ENCODE data around the gene NAA25. TPM values are rescaled to one million over a fixed set of nuclear protein-coding genes. Genes with fewer than 3 reads are reported as not detected.

Gene NAA25
- total and polyA plus RNA-seq, 9 of the 15 experiments (the other 6 are each of a cell fraction or from before 2014, with no cell fraction given) = 26.6 to 59.6 (median 48.9) TPM

- POLR2A ChIA-PET = interaction anchor here (0.6 to 2.4 kb wide), 6 partner anchors 9 to 473 kb away, joined by 3 to 8 read pairs (median 3); no protein-coding TSS in a partner anchor
- CTCF ChIA-PET (ENCODE audit: low intra/inter-chr PET ratio) = no interaction called here
- TF ChIP-seq POLR2A (conservative IDR thresholded peaks at IDR 0.05) (no peak), PKNOX1 (IDR thresholded peaks at IDR 0.05) (no peak), SRF (CRISPR knock-in tag; IDR thresholded peaks at IDR 0.05) (no peak), EZH2 (IDR thresholded peaks at IDR 0.05; ENCODE audit: borderline replicate concordance, low read depth, low read length) (no peak), STAG1 (CRISPR knock-in tag; IDR thresholded peaks at IDR 0.05; ENCODE audit: borderline replicate concordance) (no peak), TAF7 (tag; IDR thresholded peaks at IDR 0.05) (peak; percentile 48; the same call in 1 of the 2 replicates), GMEB1 (CRISPR knock-in tag; IDR thresholded peaks at IDR 0.05) (no peak), ZNF589 (CRISPR knock-in tag; IDR thresholded peaks at IDR 0.05; ENCODE audit: low read depth) (no peak), TFE3 (CRISPR knock-in tag; IDR thresholded peaks at IDR 0.05) (no peak), SUPT5H (IDR thresholded peaks at IDR 0.05) (no peak), ZNF444 (CRISPR knock-in tag; IDR thresholded peaks at IDR 0.05) (no peak), SIN3A (IDR thresholded peaks at IDR 0.05; ENCODE audit: borderline replicate concordance in 2 of 2, control insufficient read depth in 1 of 2, low read depth in 2 of 2, low read length in 2 of 2) (no peak), MED1 (CRISPR knock-in tag; IDR thresholded peaks at IDR 0.05; ENCODE audit: borderline replicate concordance) (no peak), ESRRB (CRISPR knock-in tag; IDR thresholded peaks at IDR 0.05; ENCODE audit: borderline replicate concordance) (no peak), ILK (tag; IDR thresholded peaks at IDR 0.05; ENCODE audit: borderline replicate concordance, low read depth) (no peak)
These were observed 21.9 kb upstream of the NAA25 start for GRCh38 chr12:112130441-112130998.

More at GRCh38 chr12:112130441-112130998, 21.9 kb upstream of the NAA25 start:
- Histone ChIP-seq H3K27me3 (ENCODE audit: control insufficient read depth in 2 of 2, insufficient read depth in 2 of 2, low read length in 2 of 2) (no peaks in the 10 kb centered on the region), H3K9me3 (replicated peaks; ENCODE audit: control insufficient read depth, insufficient read depth, low read depth, low read length) (no peaks in the 10 kb centered on the region), H4K20me1 (replicated peaks; ENCODE audit: control insufficient read depth, insufficient read depth, low read length) (no peaks in the 10 kb centered on the region), H3K36me3 (ENCODE audit: control insufficient read depth, insufficient read depth, low read length) (peaks cover 30% of the 10 kb centered on the region), H3K9me1 (ENCODE audit: control insufficient read depth, insufficient read depth, low read length) (no peaks in the 10 kb centered on the region), H2AFZ (ENCODE audit: low read depth, low read length) (no peak overlapping the region), H3K27ac (ENCODE audit: extremely low read depth, low read depth, low read length) (peak overlapping the region; percentile 16; the same call in 2 of the 3 replicates), H3K79me2 (ENCODE audit: control insufficient read depth, insufficient read depth, low read length) (peaks cover 75% of the 10 kb centered on the region), H3K9ac (ENCODE audit: insufficient read depth in 1 of 2, low read depth in 2 of 2, low read length in 2 of 2) (peak overlapping the region in 1 of 2 experiments; percentile 36; a peak in 1 of 4 replicates), H3K4me3 (no peak overlapping the region), H3K4me2 (ENCODE audit: insufficient read depth, low read length) (peak overlapping the region; percentile 25), H3K4me1 (replicated peaks in 1 of 2; ENCODE audit: control insufficient read depth in 2 of 2, insufficient read depth in 2 of 2, low read length in 2 of 2) (peaks cover 29 to 33% of the 10 kb centered on the region in 2 experiments)
- intact Hi-C loops (cut with micrococcal nuclease) = no loop called here
- FAIRE-seq (no peak), ATAC-seq (peak; percentile 3; the same call in 1 of the 3 replicates), DNase-seq (ENCODE audit: extremely low read depth in 1 of 4, low spot score in 3 of 4) (peak in 1 of 4 experiments; percentile 18)
- WGBS (ENCODE audit: insufficient coverage, low coverage, missing lambda C conversion rate) = 6% methylated on average over 2 of the region's 2 CpGs
- no TSS peak for BruUV-seq (replicated peaks)
- in situ Hi-C loops (cut with MboI) = no loop called here
